Measurements from ENCODE around the gene CCDC8. TPM values are rescaled to one million over a fixed set of nuclear protein-coding genes. Genes with fewer than 3 reads are reported as not detected.
A peak's percentile ranks its signal among the peaks of the same experiment; 100 is the strongest.
"Not testable (repeated sequence)": the region's sequence is repeated elsewhere in the genome, so short reads cannot be mapped to it uniquely, and the experiment has no call there.

Gene CCDC8
- total and polyA plus RNA-seq, 5 donors: 28.8 to 54.6 (median 48.4) TPM

DNA sequence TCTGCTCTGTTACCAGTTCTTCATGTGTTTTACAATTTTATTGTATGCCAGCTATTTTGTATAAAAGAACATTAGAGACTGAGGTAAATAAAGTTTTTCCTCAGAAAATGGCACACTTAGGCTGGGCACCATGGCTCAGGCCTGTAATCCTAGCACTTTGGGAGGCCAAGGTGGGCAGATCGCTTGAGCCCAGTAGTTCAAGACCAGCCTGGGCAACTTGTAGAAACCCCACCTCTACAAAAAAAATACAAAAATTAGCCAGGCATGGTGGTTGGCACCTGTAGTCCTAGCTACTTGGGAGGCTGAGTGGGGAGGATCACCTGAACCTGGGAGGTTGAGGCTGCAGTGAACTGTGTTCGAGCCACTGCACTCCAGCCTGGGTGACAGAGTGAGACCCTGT is 32.0 kb downstream of the CCDC8 start:
- H3K27ac ChIP-seq (ENCODE audit: low read length): no peak overlapping the region
- 100% methylated on average over 2 of the region's 2 CpGs for WGBS
- peaks cover 3% of the 10 kb centered on the region for H3K4me1 ChIP-seq (ENCODE audit: control insufficient read depth, insufficient read depth, low read length)
- ATAC-seq (no peak), DNase-seq (no peak)
- no peaks in the 10 kb centered on the region for H3K9me3 ChIP-seq (ENCODE audit: control insufficient read depth, low read length)
- H3K4me3 ChIP-seq (ENCODE audit: low read length): no peak overlapping the region
- intact Hi-C loops (cut with DNase I): no loop called here
- no peaks in the 10 kb centered on the region for H3K27me3 ChIP-seq (ENCODE audit: control insufficient read depth, insufficient read depth)

DNA sequence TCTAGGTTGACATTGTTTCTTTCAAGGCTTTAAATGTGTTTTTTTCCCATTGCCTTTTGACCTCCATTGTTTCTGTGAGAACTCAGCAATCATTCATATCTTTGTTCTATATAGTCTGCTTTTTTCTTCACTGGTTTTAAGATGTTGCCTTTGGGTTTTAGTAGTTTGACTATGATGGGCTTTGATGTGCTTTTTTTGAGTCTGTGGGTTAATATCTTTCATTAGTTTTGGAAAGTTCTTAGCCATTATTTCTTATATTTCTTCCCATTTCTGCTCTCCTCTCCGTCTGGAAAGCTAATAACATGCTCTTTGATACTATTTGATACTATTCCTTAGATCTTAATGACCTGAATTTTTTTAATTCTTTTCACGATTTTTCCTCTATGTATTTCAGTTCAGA is 32.7 kb downstream of the CCDC8 start:
- intact Hi-C loops (cut with DNase I): no loop called here
- Histone ChIP-seq H3K27me3 (ENCODE audit: control insufficient read depth, insufficient read depth) (no peaks in the 10 kb centered on the region), H3K27ac (ENCODE audit: low read length) (no peak overlapping the region), H3K9me3 (ENCODE audit: control insufficient read depth, low read length) (no peaks in the 10 kb centered on the region), H3K4me1 (ENCODE audit: control insufficient read depth, insufficient read depth, low read length) (peaks cover 3% of the 10 kb centered on the region), H3K4me3 (ENCODE audit: low read length) (no peak overlapping the region)
- ATAC-seq (no peak), DNase-seq (no peak)
- WGBS: 95% methylated on average over 2 of the region's 2 CpGs

DNA sequence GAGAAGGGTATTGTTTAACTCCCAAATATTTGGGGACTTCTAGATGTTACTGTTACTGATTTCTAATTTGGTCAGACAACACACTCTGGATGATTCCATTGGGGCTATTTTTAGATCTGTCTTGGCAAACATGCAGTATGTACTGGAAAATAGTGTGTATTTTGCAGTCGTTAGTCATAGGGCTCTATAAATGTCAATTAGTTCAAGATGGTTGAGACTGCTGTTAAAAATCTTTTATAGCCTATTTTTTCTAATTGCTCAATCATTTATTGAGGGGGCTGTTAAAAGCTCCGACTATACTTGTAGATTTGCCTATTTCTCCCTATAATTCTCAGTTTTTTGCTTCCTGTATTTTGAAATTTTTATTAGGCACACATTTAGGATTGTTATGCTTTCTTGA is 35.1 kb downstream of the CCDC8 start:
- Histone ChIP-seq H3K27ac (ENCODE audit: low read length) (no peak overlapping the region), H3K4me3 (ENCODE audit: low read length) (no peak overlapping the region), H3K27me3 (ENCODE audit: control insufficient read depth, insufficient read depth) (no peaks in the 10 kb centered on the region), H3K4me1 (ENCODE audit: control insufficient read depth, insufficient read depth, low read length) (peaks cover 3% of the 10 kb centered on the region), H3K9me3 (ENCODE audit: control insufficient read depth, low read length) (no peaks in the 10 kb centered on the region)
- ATAC-seq (peak; percentile 30 to 39), DNase-seq (no peak)
- WGBS: 29% methylated on average over 2 of the region's 2 CpGs
- intact Hi-C loops (cut with DNase I): no loop called here

DNA sequence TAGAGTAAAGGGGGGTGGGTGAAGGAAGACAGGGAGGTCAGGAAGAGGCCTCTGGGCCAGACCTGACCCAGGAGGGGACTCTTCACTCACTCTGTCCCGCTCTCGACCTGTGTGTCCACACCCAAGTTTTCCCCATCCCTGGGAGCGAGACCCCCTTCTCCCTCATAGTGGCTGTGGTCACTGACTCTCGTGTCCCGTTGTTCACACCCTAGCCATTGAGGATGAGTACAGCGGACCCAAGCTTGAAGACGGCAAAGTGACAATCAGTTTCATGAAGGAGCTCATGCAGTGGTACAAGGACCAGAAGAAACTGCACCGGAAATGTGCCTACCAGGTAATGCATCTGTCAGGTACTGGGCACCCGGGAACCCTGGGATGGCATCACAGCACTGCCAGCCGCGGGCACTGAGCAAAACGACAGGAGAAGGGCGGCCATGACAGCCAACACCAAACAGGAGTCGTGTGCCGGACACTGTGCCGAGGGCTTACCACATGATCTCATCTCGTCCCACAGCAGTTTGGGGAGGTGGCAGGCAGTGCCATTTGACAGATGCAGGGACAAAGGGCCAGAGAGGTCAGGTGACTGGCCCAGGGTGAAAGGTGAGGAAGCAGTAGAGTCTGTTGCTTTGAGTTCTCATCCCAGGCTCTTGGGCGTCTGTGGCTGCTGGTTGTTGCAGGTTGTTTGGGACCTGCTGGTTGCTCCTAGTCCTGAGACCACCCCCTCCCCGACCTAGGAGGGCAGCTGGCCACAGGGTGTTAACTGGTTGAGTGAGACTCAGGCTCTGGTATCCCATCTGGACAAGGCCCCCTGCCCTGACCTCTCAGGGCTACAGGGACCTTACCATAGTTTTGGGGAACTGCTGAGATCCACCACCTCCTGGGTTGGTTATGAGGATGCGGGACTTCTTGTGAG is 36.9 kb downstream of the CCDC8 start:
- no peaks in the 10 kb centered on the region for H3K9me3 ChIP-seq (ENCODE audit: control insufficient read depth, low read length)
- WGBS: 90% methylated on average over 20 of the region's 20 CpGs

DNA sequence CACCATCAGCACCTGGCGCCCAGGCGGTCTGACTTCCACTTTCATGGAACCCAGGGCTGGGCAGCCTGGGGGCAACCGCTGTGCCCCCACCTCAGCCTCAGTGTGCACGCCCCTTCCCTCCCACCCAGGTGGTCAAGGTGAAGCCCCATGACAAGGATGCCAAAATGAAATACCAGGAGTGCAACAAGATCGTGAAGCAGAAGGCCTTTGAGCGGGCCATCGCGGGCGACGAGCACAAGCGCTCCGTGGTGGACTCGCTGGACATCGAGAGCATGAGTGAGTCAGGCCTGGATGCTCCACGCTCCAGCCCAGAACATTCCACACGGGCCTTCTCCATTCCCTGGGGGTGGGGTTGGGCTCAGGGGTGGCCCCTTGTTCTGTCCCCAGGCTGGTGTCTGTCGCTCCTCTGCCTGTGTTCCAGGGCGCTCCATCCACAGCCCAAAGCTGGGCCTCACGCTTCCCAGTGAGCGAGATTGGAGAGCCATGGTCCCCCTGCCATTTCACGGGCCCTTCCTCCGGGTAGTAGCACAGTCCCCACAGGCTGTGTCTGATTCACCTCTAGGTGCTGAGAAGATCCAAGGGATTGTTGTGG is 37.8 kb downstream of the CCDC8 start:
- not testable (repeated sequence) for ATAC-seq

More for the DNA sequence above, 36.9 kb downstream of the CCDC8 start:
- DNase-seq (peak in 1 of 3 donors; percentile 39), ATAC-seq (no peak)
- H3K4me1 ChIP-seq (ENCODE audit: control insufficient read depth, insufficient read depth, low read length): peaks cover 8% of the 10 kb centered on the region
- H3K4me3 ChIP-seq (ENCODE audit: low read length): no peak overlapping the region
- H3K27me3 ChIP-seq (ENCODE audit: control insufficient read depth, insufficient read depth): no peaks in the 10 kb centered on the region
- intact Hi-C loops (cut with DNase I): no loop called here
- H3K27ac ChIP-seq (ENCODE audit: low read length): no peak overlapping the region

DNA sequence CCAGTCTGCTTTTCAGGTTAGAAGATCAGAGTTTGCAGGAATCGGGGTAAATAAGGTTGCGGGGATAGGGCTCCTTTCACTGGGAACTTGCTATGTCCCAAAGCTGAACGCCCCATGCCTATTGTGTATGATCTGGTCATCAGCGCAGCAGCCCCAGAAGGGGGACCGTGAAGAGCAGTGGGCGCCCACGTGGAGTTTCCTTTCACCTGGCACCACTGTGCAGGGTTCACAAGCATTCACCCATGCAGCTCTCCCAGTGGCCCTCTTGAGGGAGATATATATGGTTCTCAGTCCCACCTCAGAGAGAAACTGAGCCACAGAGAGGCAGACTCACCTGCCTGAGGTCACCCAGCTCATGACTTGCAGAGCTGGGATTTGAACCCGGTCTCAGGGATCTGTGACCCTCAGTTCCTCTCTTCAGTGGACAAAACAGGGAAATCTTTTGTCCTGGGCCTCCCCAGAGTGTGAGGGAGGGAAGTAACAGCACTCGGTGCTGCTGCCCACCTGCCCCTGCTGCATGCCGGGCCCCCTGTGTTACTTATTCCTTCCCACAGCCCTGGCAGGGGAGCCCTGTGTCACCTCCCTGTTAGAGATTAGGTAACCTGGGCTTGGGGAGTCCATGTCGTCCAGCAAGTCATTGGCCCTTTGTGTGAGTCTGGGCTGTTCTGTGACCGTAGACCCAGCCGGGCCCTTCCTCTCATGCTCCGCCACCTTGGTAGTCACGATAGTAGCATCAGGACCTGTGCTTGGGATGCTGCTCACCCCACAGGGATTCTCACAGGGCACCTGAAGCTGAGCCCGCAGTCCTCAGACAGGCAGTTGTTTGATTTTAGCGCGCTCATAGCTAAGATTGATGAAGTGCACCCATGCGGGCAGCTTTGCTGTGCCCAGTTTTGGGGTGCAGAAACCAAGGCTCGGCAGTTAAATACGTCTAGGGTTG is 38.6 kb downstream of the CCDC8 start:
- 93% methylated on average over 21 of the region's 21 CpGs for WGBS
- DNase-seq (no peak), ATAC-seq (no peak)
- Histone ChIP-seq H3K27me3 (ENCODE audit: control insufficient read depth, insufficient read depth) (no peaks in the 10 kb centered on the region), H3K4me3 (ENCODE audit: low read length) (no peak overlapping the region), H3K4me1 (ENCODE audit: control insufficient read depth, insufficient read depth, low read length) (peaks cover 8% of the 10 kb centered on the region), H3K9me3 (ENCODE audit: control insufficient read depth, low read length) (no peaks in the 10 kb centered on the region), H3K27ac (ENCODE audit: low read length) (no peak overlapping the region)
- intact Hi-C loops (cut with DNase I): no loop called here

More for the DNA sequence above, 37.8 kb downstream of the CCDC8 start:
- H3K27me3 ChIP-seq (ENCODE audit: control insufficient read depth, insufficient read depth); intact Hi-C loops (cut with DNase I); H3K9me3 ChIP-seq (ENCODE audit: control insufficient read depth, low read length); H3K4me3 ChIP-seq (ENCODE audit: low read length); H3K27ac ChIP-seq (ENCODE audit: low read length); H3K4me1 ChIP-seq (ENCODE audit: control insufficient read depth, insufficient read depth, low read length): not testable (repeated sequence)
- 96% methylated on average over 22 of the region's 22 CpGs for WGBS
- peak in 1 of 3 donors; percentile 40 for DNase-seq

DNA sequence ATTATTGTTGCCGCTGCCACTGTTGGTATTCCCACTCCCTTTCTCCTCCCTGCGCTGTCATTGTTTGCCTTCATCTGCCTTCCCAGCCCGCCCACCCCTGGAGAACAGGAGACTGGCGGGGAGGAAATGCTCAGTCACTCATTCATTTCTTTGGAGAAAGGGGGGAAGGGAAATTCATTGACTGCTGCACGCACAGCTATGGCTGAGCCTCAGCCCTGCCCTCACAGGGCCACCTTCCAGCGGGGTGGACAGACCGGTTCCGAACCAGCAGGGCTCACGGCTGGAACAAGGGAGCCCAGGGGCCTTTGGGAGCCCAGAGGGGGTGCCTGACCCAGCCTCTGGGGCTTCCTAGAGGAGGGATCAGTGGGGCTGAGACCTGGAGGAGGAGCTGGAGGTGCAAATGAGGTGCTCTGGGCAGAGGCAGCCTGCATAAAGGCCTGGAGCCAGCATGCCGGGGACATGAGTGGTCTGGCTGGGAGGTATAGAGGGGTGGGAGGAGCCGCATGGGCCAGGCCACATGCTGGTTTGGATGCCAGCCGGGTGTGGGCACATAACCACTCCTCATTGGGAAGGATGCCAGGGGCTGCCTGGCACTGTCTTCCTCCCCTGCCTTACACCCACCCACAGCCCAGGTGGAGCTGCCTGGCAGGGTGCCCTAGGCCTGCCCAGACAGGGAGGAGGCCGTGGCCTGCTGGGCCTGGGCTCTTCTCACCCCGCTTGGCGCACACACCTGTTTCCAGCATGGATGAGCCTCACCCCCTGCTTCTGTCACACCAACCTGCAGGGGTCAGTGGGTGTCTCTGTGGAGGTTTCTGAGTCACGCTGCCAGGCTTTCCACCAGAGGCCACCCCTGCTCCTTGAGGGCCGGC is 39.6 kb downstream of the CCDC8 start:
- H3K4me1 ChIP-seq (ENCODE audit: control insufficient read depth, insufficient read depth, low read length): peaks cover 8% of the 10 kb centered on the region
- 50% methylated on average over 17 of the region's 17 CpGs for WGBS

DNA sequence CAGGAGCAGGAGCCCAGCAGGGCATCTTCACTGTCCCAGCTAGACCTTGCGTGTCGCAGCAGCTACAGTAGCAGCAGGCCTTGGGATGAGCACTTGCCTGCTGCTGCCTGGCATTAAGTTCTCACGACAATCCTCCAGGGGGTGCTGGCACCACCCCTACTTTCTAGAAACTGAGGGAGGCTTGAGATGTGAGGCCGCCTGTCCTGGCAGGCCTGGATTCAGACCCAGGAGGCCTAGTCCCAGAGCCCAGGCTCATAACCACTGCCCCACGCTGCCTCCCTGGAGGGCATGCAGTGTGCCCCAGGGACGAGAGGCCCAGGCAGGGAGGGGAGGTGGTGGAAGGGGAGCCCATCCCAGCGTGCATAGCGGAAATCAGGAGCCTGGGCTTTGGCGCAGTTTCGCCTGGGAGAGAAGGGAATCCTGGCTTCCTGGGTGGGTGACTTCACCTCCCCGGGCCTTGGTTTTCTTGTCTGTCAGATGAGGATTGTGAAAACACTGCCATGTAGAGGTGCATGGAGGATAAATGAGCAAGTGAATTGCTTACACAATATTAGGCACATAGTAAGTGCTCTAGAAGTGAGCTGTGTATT is 40.4 kb downstream of the CCDC8 start:
- Histone ChIP-seq H3K4me1 (ENCODE audit: control insufficient read depth, insufficient read depth, low read length) (peaks cover 8% of the 10 kb centered on the region), H3K27ac (ENCODE audit: low read length) (peak overlapping the region; percentile 63), H3K9me3 (ENCODE audit: control insufficient read depth, low read length) (no peaks in the 10 kb centered on the region), H3K27me3 (ENCODE audit: control insufficient read depth, insufficient read depth) (no peaks in the 10 kb centered on the region), H3K4me3 (ENCODE audit: low read length) (no peak overlapping the region)
- DNase-seq (peak in 1 of 3 donors; percentile 56), ATAC-seq (no peak)
- intact Hi-C loops (cut with DNase I): no loop called here
- 66% methylated on average over 11 of the region's 11 CpGs for WGBS

More for the DNA sequence above, 39.6 kb downstream of the CCDC8 start:
- ATAC-seq: peak; percentile 68
- Histone ChIP-seq H3K27me3 (ENCODE audit: control insufficient read depth, insufficient read depth) (no peaks in the 10 kb centered on the region), H3K27ac (ENCODE audit: low read length) (peak overlapping the region; percentile 22), H3K9me3 (ENCODE audit: control insufficient read depth, low read length) (no peaks in the 10 kb centered on the region), H3K4me3 (ENCODE audit: low read length) (no peak overlapping the region)
- DNase-seq: peak; percentile 65 to 91 (median 81)
- intact Hi-C loops (cut with DNase I): no loop called here

DNA sequence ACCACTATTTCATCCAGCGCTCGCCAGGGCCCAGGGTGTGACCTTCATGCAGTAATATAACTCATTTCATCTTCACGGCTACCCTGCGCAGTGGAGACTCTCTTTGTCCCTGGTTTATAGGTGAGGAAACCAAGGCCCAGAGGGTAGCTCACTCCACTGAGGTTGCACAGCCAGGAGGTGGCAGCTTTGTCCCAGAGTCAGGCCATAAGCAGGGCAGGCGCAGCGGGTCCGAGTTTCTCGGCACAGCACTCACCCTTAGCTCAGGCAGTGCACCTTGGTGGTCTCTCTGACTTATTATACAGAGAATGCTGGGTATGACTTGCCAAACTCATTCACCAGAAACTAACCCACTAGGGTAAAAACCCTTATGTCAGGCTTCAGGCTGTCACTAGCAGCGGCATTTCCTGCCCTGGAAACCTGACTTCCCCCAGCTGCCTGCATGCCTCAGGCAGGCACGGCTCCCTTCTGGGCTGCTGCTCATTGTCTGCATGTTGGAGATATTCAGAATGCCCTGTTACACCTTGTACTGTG is 41.9 kb downstream of the CCDC8 start:
- no peak overlapping the region for H3K27ac ChIP-seq (ENCODE audit: low read length)
- intact Hi-C loops (cut with DNase I): no loop called here
- H3K27me3 ChIP-seq (ENCODE audit: control insufficient read depth, insufficient read depth): no peaks in the 10 kb centered on the region
- H3K4me1 ChIP-seq (ENCODE audit: control insufficient read depth, insufficient read depth, low read length): peaks cover 5% of the 10 kb centered on the region
- peak in 1 of 3 donors; percentile 33 for DNase-seq
- no peak overlapping the region for H3K4me3 ChIP-seq (ENCODE audit: low read length)
- 64% methylated on average over 10 of the region's 10 CpGs for WGBS
- H3K9me3 ChIP-seq (ENCODE audit: control insufficient read depth, low read length): no peaks in the 10 kb centered on the region
- no peak for ATAC-seq

All from right cardiac atrium (tissue), 5 donors.